ENCODE data around the gene MAP2K1.
"Not testable (repeated sequence)": the region's sequence is repeated elsewhere in the genome, so short reads cannot be mapped to it uniquely, and the experiment has no call there.

MAP2K1 gene

GRCh38 chr15:66386204-66387123 lies at the start of gene MAP2K1:
TSS of gene MAP2K1 (plus strand) at chr15:66386912. CDS start at chr15:66387348, 436 bp downstream.
- DNase-seq, result peak; percentile 99

GRCh38 chr15:66348530-66348929 lies 38.2 kb upstream of the MAP2K1 start:
- not testable (repeated sequence) for DNase-seq

GRCh38 chr15:66356077-66356358 lies 30.7 kb upstream of the MAP2K1 start:
- no peak for DNase-seq

GRCh38 chr15:66356359-66357236 lies 30.1 kb upstream of the MAP2K1 start, which contains the start of gene TIPIN:
TSS of gene TIPIN (minus strand) at chr15:66356685. CDS start at chr15:66352947, 3,738 bp downstream.
- peak; percentile 97 for DNase-seq

GRCh38 chr15:66359740-66360139 lies 27.0 kb upstream of the MAP2K1 start:
- no peak for DNase-seq

GRCh38 chr15:66361745-66362460 lies 24.8 kb upstream of the MAP2K1 start:
- DNase-seq, result not testable (repeated sequence)

- no peak for DNase-seq
These were observed 23.9 kb upstream of the MAP2K1 start for GRCh38 chr15:66362776-66363175.

- DNase-seq, result no peak
These were observed 21.7 kb upstream of the MAP2K1 start for GRCh38 chr15:66364944-66365528.

GRCh38 chr15:66369773-66370651 lies 16.7 kb upstream of the MAP2K1 start:
- peak; percentile 24 for DNase-seq

GRCh38 chr15:66374179-66374578 lies 12.5 kb upstream of the MAP2K1 start:
- no peak for DNase-seq

- no peak for DNase-seq
These were observed 7.8 kb upstream of the MAP2K1 start for GRCh38 chr15:66378814-66379430.

- not testable (repeated sequence) for DNase-seq
These were observed 5.3 kb upstream of the MAP2K1 start for GRCh38 chr15:66381376-66381775.

GRCh38 chr15:66387163-66388042 lies 691 bp downstream of the MAP2K1 start:
- peak; percentile 84 for DNase-seq

GRCh38 chr15:66388043-66388363 lies 1.3 kb downstream of the MAP2K1 start:
- no peak for DNase-seq

- no peak for DNase-seq
These were observed 1.9 kb downstream of the MAP2K1 start for GRCh38 chr15:66388576-66388975.

GRCh38 chr15:66389098-66389858 lies 2.6 kb downstream of the MAP2K1 start:
- DNase-seq, result no peak

GRCh38 chr15:66389859-66390381 lies 3.2 kb downstream of the MAP2K1 start:
- DNase-seq, result no peak

GRCh38 chr15:66390678-66391077 lies 4.0 kb downstream of the MAP2K1 start:
- DNase-seq, result no peak

GRCh38 chr15:66393037-66393436 lies 6.3 kb downstream of the MAP2K1 start:
- DNase-seq, result not testable (repeated sequence)
